IPS-20b (cell line): Measurements from ENCODE around the gene AGPAT3.
"Not testable (repeated sequence)": the region's sequence is repeated elsewhere in the genome, so short reads cannot be mapped to it uniquely, and the experiment has no call there.

ENCODE experiments used
- H3K27ac ChIP-seq: one replicate; pipeline ENCODE4 v1.5.1; 2013; ENCODE audit warnings: low read length
- H3K27me3 ChIP-seq: 2 replicates; pipeline ENCODE4 v1.6.1; 2013; ENCODE audit warnings: mild to moderate bottlenecking, low read length, inconsistent platforms; ENCODE audit not compliant: insufficient read depth
- H3K36me3 ChIP-seq: 2 replicates; pipeline ENCODE4 v1.6.1; 2013; ENCODE audit warnings: low read depth, mild to moderate bottlenecking, inconsistent platforms, low read length, moderate library complexity; ENCODE audit not compliant: insufficient read depth
- H3K4me1 ChIP-seq: 2 replicates; pipeline ENCODE4 v1.6.1; 2013; ENCODE audit warnings: mild to moderate bottlenecking, control low read depth, inconsistent platforms, low read length, moderate library complexity; ENCODE audit not compliant: insufficient read depth
- H3K4me3 ChIP-seq: 2 replicates; pipeline ENCODE4 v1.5.1; 2013; ENCODE audit warnings: mild to moderate bottlenecking, low read length, inconsistent platforms
- H3K9ac ChIP-seq: 2 replicates; pipeline ENCODE4 v1.6.1; 2013; ENCODE audit warnings: low read depth, mild to moderate bottlenecking, inconsistent platforms, low read length, moderate library complexity
- H3K9me3 ChIP-seq: 2 replicates; pipeline ENCODE4 v1.6.1; 2013; ENCODE audit warnings: mild to moderate bottlenecking, low read depth, low read length, inconsistent platforms; ENCODE audit not compliant: insufficient read depth

The AGPAT3 gene

GRCh38 chr21:43892984-43893535, 28.0 kb downstream of the AGPAT3 start:
- H3K27ac ChIP-seq = no peak overlapping the region
- no peak overlapping the region for H3K9ac ChIP-seq
- no peak overlapping the region for H3K4me3 ChIP-seq
- peaks cover 11% of the 10 kb centered on the region for H3K4me1 ChIP-seq
- H3K36me3 ChIP-seq = no peaks in the 10 kb centered on the region
- H3K27me3 ChIP-seq = no peaks in the 10 kb centered on the region
- H3K9me3 ChIP-seq = no peaks in the 10 kb centered on the region

GRCh38 chr21:43893536-43894205, 28.6 kb downstream of the AGPAT3 start:
- peaks cover 11% of the 10 kb centered on the region for H3K4me1 ChIP-seq
- H3K27me3 ChIP-seq = no peaks in the 10 kb centered on the region
- no peak overlapping the region for H3K9ac ChIP-seq
- H3K9me3 ChIP-seq = peaks cover under 1% of the 10 kb centered on the region; the same call in 1 of the 2 replicates
- H3K36me3 ChIP-seq = no peaks in the 10 kb centered on the region
- H3K27ac ChIP-seq = no peak overlapping the region
- no peak overlapping the region for H3K4me3 ChIP-seq

DNA sequence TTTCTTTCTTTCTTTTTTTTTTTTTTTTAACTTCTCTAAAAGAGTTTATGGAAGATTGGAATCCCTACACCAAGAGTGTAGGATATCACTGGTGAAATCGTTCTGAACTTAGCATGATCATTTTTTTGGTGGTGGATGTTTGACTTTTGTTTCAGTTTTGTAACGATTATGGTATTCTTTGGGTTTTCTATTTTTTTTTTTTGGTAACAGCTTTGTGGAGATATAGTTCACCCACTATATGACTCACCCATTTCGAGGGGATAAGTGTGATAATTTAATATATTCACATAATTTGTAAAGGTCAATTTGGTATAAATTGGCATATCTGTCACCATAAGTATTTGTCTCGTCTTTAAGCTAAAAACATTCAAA, 29.2 kb downstream of the AGPAT3 start:
- Histone ChIP-seq H3K4me3 (no peak overlapping the region), H3K9me3 (peaks cover 5% of the 10 kb centered on the region; the same call in 1 of the 2 replicates), H3K27ac (no peak overlapping the region), H3K4me1 (peaks cover 8% of the 10 kb centered on the region), H3K36me3 (no peaks in the 10 kb centered on the region), H3K9ac (no peak overlapping the region), H3K27me3 (no peaks in the 10 kb centered on the region)

GRCh38 chr21:43895196-43895595, 30.2 kb downstream of the AGPAT3 start:
- Histone ChIP-seq H3K4me3 (no peak overlapping the region), H3K4me1 (no peaks in the 10 kb centered on the region), H3K9ac (no peak overlapping the region), H3K9me3 (peaks cover 5% of the 10 kb centered on the region; the same call in 1 of the 2 replicates), H3K27ac (no peak overlapping the region), H3K27me3 (no peaks in the 10 kb centered on the region), H3K36me3 (no peaks in the 10 kb centered on the region)

DNA sequence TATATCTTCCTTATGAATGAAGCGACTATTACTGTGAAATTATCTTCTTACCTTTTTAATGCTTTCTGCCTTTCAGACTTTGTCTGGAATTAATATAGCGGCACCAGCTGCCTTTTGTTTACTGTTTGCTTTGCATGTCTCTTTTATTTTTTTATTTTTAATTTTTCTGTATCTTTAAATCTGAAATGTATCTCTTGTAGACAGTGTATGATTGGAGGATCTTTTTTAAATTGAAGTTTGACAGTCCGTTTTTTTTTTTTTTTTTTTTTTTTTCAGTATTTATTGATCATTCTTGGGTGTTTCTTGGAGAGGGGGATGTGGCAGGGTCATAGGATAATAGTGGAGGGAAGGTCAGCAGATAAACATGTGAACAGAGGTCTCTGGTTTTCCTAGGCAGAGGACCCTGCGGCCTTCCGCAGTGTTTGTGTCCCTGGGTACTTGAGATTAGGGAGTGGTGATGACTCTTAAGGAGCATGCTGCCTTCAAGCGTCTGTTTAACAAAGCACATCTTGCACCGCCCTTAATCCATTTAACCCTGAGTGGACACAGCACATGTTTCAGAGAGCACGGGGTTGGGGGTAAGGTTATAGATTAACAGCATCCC, 31.8 kb downstream of the AGPAT3 start:
- H3K27me3 ChIP-seq, H3K36me3 ChIP-seq, H3K27ac ChIP-seq, H3K4me1 ChIP-seq, H3K4me3 ChIP-seq, H3K9ac ChIP-seq, H3K9me3 ChIP-seq: not testable (repeated sequence)

DNA sequence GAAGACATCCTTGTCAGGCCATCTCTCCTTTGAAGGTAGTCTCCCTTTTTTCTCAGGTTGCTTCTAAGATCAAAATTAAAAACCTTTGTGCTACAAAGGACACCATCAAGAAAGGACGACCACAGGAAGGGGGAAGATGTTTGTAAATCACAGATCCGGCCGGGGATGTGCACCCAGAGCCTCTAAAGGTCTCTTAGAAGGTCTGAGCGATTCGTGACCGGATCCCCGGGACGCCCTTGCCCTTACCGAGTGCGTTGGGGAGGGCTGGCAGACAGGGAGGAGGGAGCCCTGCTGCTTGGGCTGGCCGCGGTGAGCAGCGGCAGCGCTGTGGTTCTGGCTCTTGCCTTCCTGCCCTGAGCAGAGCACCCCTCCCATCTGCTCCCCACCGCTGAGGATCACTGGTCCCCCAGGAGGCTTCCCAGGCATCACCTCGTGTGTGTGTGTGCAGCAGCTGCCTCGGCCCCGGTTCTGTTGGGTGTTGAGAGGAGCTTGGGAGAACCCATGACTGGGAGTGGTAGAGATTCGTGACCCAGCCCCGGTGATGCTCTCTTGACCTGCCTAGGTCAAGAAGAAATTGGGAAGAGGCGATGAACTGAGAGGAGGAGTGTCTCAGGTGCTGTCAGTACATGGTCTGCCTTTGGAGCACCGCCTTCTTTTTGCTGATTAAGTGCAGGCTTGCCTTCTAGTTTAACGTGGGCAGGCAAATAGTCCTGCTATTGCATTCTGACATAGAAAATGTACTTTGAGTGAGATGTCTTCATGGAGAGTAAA, 34.5 kb downstream of the AGPAT3 start:
- H3K27ac ChIP-seq = no peak overlapping the region
- H3K9ac ChIP-seq = no peak overlapping the region
- no peaks in the 10 kb centered on the region for H3K36me3 ChIP-seq
- H3K9me3 ChIP-seq = peaks cover 5% of the 10 kb centered on the region; the same call in 1 of the 2 replicates
- no peaks in the 10 kb centered on the region for H3K4me1 ChIP-seq
- no peak overlapping the region for H3K4me3 ChIP-seq
- no peaks in the 10 kb centered on the region for H3K27me3 ChIP-seq

GRCh38 chr21:43900078-43900385, 35.0 kb downstream of the AGPAT3 start:
- H3K9me3 ChIP-seq = peaks cover 5% of the 10 kb centered on the region; the same call in 1 of the 2 replicates
- H3K4me1 ChIP-seq = no peaks in the 10 kb centered on the region
- H3K9ac ChIP-seq = no peak overlapping the region
- no peak overlapping the region for H3K27ac ChIP-seq
- H3K36me3 ChIP-seq = no peaks in the 10 kb centered on the region
- no peak overlapping the region for H3K4me3 ChIP-seq
- H3K27me3 ChIP-seq = no peaks in the 10 kb centered on the region

GRCh38 chr21:43900690-43901089, 35.7 kb downstream of the AGPAT3 start:
- H3K9me3 ChIP-seq = peaks cover 5% of the 10 kb centered on the region; the same call in 1 of the 2 replicates
- H3K27ac ChIP-seq = no peak overlapping the region
- H3K36me3 ChIP-seq = no peaks in the 10 kb centered on the region
- no peaks in the 10 kb centered on the region for H3K27me3 ChIP-seq
- H3K4me1 ChIP-seq = no peaks in the 10 kb centered on the region
- H3K9ac ChIP-seq = no peak overlapping the region
- no peak overlapping the region for H3K4me3 ChIP-seq

GRCh38 chr21:43902441-43902840, 37.4 kb downstream of the AGPAT3 start:
- Histone ChIP-seq H3K4me1 (no peaks in the 10 kb centered on the region), H3K9ac (no peak overlapping the region), H3K9me3 (peaks cover 5% of the 10 kb centered on the region; the same call in 1 of the 2 replicates), H3K36me3 (no peaks in the 10 kb centered on the region), H3K27ac (no peak overlapping the region), H3K27me3 (no peaks in the 10 kb centered on the region), H3K4me3 (no peak overlapping the region)

GRCh38 chr21:43903451-43904091, 38.5 kb downstream of the AGPAT3 start:
- Histone ChIP-seq H3K27me3 (no peaks in the 10 kb centered on the region), H3K27ac (no peak overlapping the region), H3K9me3 (peaks cover 5% of the 10 kb centered on the region; the same call in 1 of the 2 replicates), H3K9ac (no peak overlapping the region), H3K36me3 (no peaks in the 10 kb centered on the region), H3K4me1 (no peaks in the 10 kb centered on the region), H3K4me3 (no peak overlapping the region)

GRCh38 chr21:43904331-43904781, 39.3 kb downstream of the AGPAT3 start:
- no peak overlapping the region for H3K9ac ChIP-seq

More at GRCh38 chr21:43904331-43904781, 39.3 kb downstream of the AGPAT3 start:
- Histone ChIP-seq H3K9me3 (no peaks in the 10 kb centered on the region), H3K36me3 (no peaks in the 10 kb centered on the region), H3K4me1 (no peaks in the 10 kb centered on the region), H3K4me3 (no peak overlapping the region), H3K27me3 (no peaks in the 10 kb centered on the region), H3K27ac (no peak overlapping the region)
